ENCODE measurements around the gene ZBTB34.

Gene ZBTB34

DNA sequence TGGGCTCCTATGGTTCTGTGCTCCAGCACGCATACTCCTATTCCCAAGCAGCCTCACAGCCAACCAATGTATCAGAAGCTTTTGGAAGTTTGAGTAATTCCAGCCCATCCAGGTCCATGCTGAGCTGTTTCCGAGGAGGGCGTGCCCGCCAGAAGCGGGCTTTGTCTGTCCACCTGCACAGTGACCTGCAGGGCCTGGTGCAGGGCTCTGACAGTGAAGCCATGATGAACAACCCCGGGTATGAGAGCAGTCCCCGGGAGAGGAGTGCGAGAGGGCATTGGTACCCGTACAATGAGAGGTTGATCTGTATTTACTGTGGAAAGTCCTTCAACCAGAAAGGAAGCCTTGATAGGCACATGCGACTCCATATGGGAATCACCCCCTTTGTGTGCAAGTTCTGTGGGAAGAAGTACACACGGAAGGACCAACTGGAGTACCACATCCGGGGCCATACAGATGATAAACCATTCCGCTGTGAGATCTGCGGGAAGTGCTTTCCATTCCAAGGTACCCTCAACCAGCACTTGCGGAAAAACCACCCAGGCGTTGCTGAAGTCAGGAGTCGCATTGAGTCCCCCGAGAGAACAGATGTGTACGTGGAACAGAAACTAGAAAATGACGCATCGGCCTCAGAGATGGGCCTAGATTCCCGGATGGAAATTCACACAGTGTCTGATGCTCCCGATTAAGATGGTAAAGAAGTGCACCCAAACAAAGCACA is 19.9 kb downstream of the ZBTB34 start:
- no peak for DNase-seq

DNA sequence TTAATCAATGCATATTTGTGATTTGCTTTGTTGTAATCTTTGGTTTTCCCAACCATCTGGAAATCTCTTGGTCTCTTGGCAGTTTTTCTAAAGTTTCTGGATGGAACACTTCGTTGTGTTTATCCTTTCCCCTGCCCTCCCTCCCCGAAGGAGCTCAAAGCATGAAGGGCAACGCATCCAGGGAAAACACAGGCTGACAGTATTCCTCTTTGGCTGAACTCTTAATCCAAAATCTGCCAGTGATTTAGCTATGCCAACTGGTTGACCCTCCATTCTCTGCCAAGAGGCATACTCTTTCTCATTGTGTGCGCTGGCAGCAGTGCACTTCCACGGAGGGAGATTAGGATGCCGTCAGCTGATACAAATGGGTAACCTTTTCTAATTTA is 20.5 kb downstream of the ZBTB34 start:
- DNase-seq = no peak

DNA sequence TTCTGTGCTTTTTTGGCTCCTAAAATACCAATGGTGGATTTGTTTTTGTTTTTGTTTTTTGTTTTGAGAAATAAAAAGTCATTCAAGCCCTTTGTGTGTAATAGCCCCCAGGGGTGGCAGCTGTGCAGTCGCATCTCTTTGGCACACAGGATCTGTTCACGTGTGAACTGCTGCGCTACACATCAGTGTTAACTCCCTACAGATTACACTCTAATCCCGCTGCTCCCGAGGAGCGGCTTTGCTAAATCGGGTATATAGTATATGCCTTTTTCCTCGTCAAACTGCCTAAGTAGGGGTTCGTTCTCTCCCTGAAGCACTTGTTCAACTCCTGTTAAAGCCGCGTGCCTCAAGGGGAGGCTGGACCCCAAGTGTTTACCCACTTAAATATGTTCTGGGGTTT is 22.3 kb downstream of the ZBTB34 start:
- DNase-seq = no peak

DNA sequence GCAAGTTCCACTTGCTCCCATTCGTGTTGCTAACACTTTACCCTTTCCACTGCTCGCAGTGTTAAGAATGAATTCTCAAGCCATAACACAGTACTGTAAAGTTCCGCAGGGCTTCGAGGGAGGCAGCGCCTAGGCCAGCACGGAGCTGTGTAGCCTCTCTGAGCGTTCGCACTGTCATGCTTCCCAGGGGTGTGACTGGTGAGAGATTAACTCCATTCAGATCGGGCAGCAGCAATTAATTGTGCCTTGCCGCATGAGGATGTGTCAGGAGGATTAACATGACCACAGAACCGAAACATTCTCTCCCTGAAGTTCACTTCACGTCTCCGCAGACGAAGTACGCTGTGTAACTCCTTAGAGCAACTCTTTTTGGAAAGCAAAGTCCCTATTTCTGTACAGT is 23.2 kb downstream of the ZBTB34 start:
- DNase-seq = no peak

DNA sequence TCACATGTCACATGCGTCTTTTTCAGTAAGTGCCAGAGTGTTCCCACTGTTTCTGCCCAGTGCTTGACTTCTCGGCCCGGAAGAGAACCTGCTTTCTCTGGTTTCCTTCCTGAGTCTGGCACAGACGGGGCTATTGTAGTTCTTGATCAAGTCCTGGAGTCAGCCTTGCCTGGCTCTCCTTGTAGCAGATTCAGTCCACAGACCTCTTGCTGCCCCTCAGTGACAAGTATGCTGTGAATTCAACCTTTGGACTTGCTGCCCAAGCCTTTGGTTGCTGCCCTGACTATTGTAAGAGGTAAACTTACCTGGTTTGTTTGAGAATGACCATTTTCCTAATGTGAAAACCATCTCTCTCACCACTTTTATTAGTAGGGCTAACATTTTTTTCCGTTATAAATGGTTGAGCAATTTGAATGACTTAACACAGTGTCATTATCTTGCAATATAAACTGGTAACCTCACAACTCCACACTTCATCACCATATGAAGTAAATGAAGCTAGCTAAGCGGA is 24.7 kb downstream of the ZBTB34 start:
- no peak for DNase-seq

DNA sequence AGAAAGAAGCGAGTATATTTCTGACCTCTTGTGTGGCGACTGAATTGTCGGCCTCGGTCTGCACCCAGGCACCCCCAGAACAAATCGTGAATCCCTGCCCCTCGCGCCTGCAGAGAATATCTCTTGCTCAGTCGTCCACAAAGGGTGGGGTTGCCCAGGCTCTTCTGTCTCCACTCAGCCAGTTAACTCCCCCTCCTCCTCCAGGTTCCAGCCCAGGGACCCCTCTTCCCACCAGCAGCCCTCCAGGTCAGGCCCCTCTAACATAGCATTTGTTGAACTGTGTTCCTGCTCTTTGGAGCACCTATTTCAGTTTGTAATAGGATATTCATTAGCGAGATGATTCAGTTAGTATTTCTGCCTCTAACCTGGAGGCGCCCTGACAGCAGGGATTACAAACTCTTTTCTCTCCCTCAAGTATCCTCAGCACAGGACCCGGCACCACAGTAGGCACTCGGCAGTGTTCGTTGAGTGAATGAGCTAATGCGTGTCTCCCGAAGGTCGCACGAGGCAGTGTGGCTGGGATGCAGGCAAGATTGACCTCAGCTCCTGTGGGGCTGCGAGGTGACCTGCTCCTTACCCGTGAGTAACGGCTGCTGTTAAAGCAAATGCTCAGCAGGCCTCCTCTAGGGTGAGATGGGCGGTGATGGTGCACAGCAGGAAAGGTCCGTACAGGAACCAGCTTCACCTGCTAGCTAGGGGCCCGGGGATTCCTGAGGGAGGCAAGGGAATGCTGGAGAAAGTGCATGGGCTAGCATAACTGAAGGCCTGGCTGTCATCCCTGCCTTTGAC is 25.8 kb downstream of the ZBTB34 start:
- no peak for DNase-seq

DNA sequence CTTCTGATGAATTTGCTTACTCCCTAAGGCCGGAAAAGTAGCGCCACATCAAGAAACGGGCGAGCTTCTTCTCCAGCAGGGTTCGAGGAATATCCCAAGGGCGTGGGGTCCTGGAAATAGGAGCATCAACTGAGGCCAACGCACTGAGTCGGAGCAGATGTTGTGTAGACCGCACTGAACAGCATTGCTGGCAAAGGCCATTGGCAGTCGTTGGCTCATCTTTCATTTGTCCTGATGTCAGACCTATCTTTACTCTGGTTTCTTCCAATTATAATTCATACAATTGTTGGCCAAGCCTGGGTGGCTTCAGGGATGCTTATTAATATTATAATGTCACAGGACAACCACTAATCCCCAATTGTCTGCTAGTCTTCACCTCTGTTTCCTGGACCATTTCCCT is 26.5 kb downstream of the ZBTB34 start:
- no peak for DNase-seq

DNA sequence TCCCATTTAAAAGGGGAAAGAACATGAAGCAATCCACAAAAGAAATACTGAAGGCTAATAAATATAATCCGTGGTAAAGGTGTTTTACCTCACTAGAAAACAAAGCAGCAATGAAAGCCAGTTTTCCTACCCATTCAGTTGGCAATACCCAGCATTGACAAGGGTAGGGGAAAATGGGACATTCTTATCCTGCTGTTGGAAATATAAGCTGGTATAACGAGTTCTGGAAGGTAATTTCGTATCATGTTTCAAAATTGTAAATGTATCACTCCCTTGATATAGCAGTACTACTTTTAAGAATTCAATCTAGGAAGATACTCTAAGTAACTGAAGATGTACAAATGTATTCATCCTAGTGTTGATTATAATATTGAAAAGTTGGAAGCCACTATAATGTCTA is 31.2 kb downstream of the ZBTB34 start:
- no peak for DNase-seq

DNA sequence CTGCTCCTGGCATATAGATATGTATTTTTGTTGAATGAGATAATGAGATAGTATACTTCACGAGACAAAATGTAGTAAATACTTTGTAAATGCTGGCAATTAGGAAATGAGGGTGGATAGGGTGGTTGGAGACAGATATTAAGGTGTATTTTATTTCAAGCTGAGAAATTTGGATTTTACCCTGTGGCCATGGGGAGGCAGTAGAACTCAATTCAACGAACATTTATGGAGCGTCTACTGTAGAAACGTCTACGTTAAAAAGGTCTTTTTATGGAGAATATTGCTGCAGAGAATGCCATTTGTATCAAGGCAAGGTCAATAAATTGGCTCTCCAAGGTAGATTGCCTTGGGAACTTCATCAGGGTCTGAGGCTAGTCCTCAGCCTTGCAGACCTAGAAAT is 32.6 kb downstream of the ZBTB34 start:
- DNase-seq = no peak

DNA sequence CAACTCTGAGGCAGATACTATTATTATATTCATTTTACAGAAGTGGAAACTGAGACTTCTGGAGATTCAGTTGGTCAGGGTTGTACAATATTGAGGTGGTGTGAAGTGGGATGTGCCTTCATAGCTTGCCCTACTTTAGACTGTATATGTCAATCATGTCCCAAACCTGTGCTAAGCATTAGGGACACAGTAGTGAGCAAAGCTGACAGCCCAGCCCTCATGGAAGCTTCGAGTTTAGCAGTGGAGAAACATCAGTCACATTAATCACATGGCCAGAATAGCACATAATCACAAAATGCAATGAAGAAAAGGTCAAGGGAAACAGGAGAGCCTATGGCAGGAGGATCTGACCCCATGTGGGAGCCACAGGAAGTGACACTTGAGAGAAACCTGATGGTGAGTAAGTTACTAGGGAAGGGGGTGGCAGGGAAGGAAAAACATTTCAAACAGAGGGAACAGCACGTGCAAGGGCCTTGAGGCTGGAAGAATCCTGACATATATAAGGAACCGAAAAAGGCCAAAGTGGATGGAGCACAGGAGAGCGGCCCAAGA is 33.7 kb downstream of the ZBTB34 start:
- no peak for DNase-seq

DNA sequence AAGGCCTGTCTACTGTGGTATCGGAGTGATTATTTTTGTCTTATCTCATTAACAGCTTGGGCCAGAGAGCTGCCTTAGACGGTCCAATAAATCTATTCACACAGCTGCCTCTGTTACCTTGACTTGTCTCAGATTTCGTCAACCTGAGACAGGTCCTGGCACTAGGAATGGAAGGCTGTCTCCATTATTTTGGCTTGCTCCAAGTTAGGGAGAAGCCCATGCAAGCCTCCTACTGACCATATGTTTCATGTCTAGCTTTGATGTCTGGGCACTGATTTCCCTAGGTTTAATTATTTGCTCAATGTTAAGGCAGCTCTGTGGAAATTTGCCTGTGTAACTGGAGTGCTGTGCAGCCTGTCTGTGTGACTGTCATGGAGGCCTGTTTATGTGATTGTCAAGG is 41.8 kb downstream of the ZBTB34 start:
- DNase-seq = no peak

DNA sequence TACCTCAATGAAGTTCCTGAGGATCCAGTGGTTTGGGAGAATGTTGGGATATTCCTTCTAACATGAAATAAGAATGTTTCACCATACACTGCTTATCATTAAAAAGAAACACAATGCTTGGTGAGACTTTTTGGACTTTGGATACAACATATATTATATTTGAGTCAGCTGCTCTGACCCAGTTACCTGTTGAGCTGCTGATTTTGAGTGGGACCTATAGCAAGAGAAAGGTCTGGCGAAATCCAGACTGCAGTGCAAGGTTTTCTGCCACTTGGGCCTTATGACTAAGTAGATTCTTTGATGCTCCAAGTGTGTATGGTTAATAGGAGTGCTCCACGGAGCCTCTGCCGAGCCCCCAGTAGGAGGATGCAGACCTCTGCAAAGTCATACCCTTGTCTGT is 44.1 kb downstream of the ZBTB34 start:
- DNase-seq = no peak

DNA sequence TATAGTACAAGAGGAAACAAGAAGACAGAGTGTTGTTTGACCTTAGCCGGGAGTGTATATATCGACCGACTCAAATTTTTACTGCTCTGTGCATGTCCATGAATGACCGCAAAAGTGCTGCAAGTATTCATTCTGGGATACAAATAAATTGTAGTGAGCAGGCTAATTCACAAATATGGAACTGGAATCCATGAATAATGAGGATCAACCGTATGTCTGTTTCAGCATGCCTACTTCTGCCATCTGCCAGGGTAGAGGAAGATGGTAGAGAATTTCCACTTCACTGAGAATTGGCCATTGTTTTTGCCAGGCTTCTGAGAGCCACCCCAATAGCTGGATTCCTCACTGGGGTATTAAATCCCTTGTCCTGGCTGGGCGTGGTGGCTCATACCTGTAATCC is 45.7 kb downstream of the ZBTB34 start:
- DNase-seq = no peak

DNA sequence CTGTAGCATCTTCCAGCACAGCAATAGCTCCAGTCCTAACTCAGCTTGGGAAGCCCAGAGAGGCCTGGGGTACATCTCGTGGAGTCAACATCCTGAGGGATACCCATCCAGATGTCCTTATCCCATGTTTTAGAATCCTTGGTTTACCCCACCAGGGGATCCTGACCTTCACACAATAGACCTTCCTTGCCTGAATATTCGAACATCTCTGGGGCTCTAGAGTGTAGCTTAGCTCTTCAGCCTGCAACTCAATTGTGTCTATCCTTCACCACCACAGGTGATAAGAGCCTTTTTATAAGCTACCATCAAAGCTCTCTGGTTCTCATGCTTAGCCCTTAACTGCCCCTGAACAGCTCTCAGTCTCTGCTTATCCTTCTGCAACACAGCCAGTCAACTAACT is 46.6 kb downstream of the ZBTB34 start:
- no peak for DNase-seq

DNA sequence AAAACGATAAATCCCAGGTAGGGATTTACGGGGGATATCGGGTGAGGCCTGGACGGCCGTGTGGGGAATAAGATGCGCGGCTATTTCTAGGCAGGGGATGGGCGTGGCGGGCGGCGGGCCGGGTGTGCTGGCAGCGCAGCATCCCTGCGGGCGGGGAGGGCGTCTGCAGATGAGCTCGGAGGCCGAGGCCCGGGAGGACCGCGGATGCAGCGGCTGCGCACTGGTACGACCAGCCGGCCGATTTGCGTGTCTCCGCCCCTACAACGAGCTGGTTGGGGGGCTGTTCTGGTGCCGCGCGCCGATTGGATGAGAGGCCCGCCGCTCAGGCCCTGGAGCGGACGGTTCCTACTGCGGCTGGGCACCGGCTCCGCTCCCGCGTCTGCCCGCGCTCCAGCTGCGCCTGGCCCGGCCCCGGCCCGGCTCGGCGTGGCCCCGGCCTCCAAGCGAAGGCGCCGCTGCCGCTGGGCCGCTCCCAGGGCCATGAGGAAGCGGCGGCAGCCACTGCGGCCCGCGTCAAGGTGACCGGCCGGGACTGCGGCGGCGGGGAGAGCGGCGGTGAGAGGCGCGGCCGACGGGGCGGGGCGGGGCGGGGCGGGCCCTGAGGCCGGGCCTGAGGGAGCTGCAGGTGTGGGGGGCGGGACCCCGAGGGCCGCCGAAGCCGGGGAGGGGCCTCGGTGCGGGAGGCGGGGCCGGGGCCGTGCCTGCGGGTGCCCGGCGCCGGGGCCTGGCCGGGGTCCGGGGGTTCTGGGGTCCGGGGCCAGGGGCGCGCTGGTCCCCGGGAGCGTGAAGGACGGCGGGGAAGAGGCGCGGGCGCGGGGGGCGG is 54.2 kb downstream of the ZBTB34 start, which contains the start of gene RALGPS1:
RALGPS1 (plus strand) TSS at position 325 of the 823 bp plus-strand sequence. CDS start 47,508 bp downstream, outside the sequence.
- peak; percentile 79 for DNase-seq

DNA sequence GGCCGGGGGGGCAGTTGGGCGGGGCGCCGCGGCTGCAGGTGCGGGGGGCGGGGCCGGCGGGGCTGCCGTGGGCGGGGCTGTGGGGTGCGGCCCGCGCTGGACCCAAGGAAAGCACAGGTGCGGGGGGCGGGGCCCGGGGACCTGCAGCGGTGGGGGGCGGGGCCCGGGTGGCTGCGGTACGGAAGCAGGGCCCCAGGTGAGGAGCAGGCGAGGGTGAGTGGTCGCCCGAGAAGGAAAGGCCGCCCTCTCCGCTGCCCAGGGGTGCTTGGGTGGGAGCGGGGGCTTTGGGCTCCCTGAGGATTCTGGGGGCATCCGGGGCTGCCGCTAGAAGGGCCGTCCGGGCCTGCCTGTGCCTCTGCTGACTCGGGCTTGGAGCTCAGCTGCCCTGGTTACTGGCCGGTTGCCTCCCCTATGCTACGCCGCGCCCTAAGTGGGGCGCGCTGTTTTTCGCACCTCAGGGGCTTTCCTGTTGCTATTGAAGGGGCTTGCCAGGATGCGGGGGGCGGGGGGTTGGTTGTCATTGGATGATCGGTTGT is 54.9 kb downstream of the ZBTB34 start:
- peak; percentile 58 for DNase-seq

DNA sequence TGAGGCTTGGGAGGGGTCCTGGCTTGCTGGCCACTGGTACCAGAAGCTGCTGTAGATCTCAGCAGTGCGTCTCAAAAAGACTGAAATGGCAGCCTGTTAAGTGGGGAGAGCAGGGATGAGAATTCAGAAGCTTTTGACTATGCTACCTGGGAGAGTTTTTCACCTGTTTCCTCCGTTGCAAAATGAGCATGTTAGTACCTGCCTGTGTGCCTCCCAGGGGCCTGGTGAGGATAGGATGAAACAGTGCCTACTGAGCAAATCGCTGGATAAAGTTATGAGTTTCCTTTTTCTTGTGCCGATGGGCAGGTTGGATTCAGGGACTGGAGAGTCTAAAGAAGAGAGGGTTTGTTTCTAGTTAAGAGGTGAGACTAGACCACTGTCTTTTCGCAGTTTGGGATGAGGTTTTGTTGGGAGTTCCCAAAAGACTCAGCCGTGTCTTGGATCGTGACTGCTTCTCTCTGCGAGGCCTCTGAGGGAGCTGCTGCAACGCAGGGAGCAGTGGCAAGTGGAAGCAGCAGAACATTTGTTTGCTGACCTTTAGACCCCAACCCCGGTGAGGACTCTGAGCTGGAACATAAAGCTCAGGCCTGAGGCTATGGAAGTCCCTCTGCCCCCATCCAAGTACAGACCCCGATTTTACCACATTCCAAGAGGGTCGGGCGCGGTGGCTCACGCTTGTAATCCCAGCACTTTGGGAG is 55.6 kb downstream of the ZBTB34 start:
- DNase-seq = no peak

DNA sequence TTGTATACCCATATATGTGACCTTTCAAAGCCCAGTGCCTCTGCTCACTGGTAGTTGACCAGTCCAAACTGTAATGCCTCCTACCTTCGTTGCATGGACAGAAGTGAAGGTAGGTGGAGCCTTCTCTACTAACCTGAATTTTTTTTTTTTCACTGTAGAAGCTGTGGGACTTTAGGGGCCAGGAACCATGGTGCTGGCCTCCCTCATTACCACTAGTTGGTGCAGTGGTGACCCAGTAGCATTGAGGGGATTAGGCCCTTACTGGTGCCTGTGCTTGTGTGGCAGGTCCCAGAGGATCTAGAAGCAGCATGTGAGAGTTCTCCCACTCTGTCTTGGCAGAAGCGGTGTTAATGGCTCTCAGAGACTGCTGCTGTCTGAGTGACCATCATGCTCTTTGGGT is 56.5 kb downstream of the ZBTB34 start:
- no peak for DNase-seq

DNA sequence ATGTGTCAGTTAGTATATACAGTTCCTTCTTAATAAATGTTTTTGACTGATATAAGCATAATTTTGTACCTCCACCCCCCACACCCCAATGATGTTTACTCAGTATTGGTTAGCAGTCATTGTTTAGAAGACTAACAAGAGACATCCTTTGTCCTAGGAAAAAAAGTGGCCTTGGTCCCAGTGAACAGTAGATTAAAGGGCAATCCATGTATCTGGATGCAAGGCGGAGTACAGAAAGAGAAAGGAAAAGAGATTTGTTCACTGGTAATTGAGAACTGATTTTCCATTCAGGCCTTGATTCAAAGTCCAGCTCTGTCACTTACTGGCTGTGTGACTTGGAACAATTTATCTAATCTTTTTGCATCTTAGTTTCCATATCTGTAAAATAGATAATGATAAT is 58.8 kb downstream of the ZBTB34 start:
- no peak for DNase-seq

DNA sequence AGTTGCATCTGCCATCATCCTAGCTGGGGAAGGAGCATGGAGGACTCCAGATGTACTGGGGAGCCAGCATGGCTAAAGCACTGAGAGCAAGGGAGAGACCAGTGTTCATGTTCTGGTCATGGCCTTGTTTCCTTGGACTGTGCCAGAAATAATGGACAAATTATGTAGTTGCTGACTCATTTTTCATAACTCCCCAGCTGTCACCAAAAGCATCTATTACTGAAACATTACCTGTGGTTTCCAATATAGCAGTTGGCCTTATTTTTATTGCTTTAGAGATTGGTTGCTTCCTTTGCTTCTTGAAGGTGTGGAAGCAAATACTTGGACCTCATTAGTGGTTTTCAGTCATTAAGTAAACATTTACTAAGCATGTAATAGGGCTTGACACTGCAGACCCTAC is 65.4 kb downstream of the ZBTB34 start:
- no peak for DNase-seq

DNA sequence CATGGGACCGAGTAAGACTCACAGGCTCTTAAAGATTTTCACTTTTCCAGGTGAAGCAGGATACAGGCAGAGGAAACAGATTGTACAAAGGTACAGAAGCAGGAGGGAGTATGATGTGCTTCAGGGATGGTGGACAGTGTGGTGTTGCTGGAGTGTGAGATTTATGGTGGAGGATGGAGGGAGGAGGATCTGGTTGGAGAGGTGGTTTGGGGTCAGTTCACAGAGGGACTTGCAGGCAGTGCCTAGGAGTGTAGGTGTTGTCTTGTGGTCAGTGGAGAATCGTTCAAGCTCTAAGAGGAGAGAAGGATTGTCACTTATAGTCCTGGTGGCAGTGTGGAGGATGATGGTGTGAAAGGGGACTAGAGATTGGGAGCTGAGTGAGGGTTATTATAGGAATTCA is 65.9 kb downstream of the ZBTB34 start:
- no peak for DNase-seq

DNA sequence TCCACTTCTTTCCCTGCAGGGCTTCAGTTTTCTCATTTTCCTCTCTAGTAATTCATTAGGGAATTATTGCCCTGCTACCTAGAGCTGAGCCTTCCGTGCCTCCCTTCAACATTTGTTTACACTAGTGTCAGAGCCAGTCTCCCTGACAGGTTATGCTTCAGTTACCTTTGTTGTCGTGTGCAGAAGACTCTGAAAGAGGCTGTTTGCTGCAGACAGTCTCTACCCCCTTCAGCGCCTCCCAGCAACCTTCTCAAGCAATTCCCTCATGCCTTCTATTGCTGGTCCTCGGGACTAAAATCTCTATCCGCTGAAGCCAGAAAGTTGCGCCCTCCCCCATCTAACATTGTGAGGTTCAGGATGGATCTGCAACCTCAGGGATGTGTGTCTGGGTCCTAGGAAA is 67.0 kb downstream of the ZBTB34 start:
- no peak for DNase-seq

Data from T-helper 9 cell (primary cell).